Measurements from ENCODE around the gene NGB.

NGB gene

GRCh38 chr14:77306416-77306815 lies 35.4 kb upstream of the NGB start:
- no peak for TF ChIP-seq GATA2 (IDR thresholded peaks at IDR 0.05; ENCODE audit: low read depth, low read length)
- no peak for TF ChIP-seq GATA3 (IDR thresholded peaks at IDR 0.05; ENCODE audit: low read depth, low read length)

GRCh38 chr14:77305696-77306095 lies 34.7 kb upstream of the NGB start:
- TF ChIP-seq GATA2 (IDR thresholded peaks at IDR 0.05; ENCODE audit: low read depth, low read length) (no peak), GATA3 (IDR thresholded peaks at IDR 0.05; ENCODE audit: low read depth, low read length) (no peak)

GRCh38 chr14:77303417-77304156 lies 32.6 kb upstream of the NGB start:
- TF ChIP-seq GATA3 (IDR thresholded peaks at IDR 0.05; ENCODE audit: low read depth, low read length) (no peak), GATA2 (IDR thresholded peaks at IDR 0.05; ENCODE audit: low read depth, low read length) (no peak)

GRCh38 chr14:77302926-77303325 lies 31.9 kb upstream of the NGB start:
- TF ChIP-seq GATA3 (IDR thresholded peaks at IDR 0.05; ENCODE audit: low read depth, low read length) = no peak
- no peak for TF ChIP-seq GATA2 (IDR thresholded peaks at IDR 0.05; ENCODE audit: low read depth, low read length)

- no peak for TF ChIP-seq GATA3 (IDR thresholded peaks at IDR 0.05; ENCODE audit: low read depth, low read length)
- TF ChIP-seq GATA2 (IDR thresholded peaks at IDR 0.05; ENCODE audit: low read depth, low read length) = no peak
These were observed 30.1 kb upstream of the NGB start for GRCh38 chr14:77301103-77301502.

- TF ChIP-seq GATA3 (IDR thresholded peaks at IDR 0.05; ENCODE audit: low read depth, low read length) (no peak), GATA2 (IDR thresholded peaks at IDR 0.05; ENCODE audit: low read depth, low read length) (no peak)
These were observed 28.8 kb upstream of the NGB start for GRCh38 chr14:77299771-77300170.

GRCh38 chr14:77296906-77297305 lies 25.9 kb upstream of the NGB start:
- TF ChIP-seq GATA3 (IDR thresholded peaks at IDR 0.05; ENCODE audit: low read depth, low read length) (no peak), GATA2 (IDR thresholded peaks at IDR 0.05; ENCODE audit: low read depth, low read length) (no peak)

GRCh38 chr14:77296155-77296554 lies 25.1 kb upstream of the NGB start:
- TF ChIP-seq GATA3 (IDR thresholded peaks at IDR 0.05; ENCODE audit: low read depth, low read length) (no peak), GATA2 (IDR thresholded peaks at IDR 0.05; ENCODE audit: low read depth, low read length) (no peak)

GRCh38 chr14:77290705-77291104 lies 19.7 kb upstream of the NGB start:
- TF ChIP-seq GATA2 (IDR thresholded peaks at IDR 0.05; ENCODE audit: low read depth, low read length) = no peak
- no peak for TF ChIP-seq GATA3 (IDR thresholded peaks at IDR 0.05; ENCODE audit: low read depth, low read length)

- TF ChIP-seq GATA3 (IDR thresholded peaks at IDR 0.05; ENCODE audit: low read depth, low read length) (no peak), GATA2 (IDR thresholded peaks at IDR 0.05; ENCODE audit: low read depth, low read length) (no peak)
These were observed 15.6 kb upstream of the NGB start for GRCh38 chr14:77286576-77286975.

- no peak for TF ChIP-seq GATA3 (IDR thresholded peaks at IDR 0.05; ENCODE audit: low read depth, low read length)
- TF ChIP-seq GATA2 (IDR thresholded peaks at IDR 0.05; ENCODE audit: low read depth, low read length) = no peak
These were observed 13.5 kb upstream of the NGB start for GRCh38 chr14:77284466-77284865.

GRCh38 chr14:77284066-77284465 lies 13.1 kb upstream of the NGB start:
- TF ChIP-seq GATA3 (IDR thresholded peaks at IDR 0.05; ENCODE audit: low read depth, low read length) = no peak
- no peak for TF ChIP-seq GATA2 (IDR thresholded peaks at IDR 0.05; ENCODE audit: low read depth, low read length)

- TF ChIP-seq GATA3 (IDR thresholded peaks at IDR 0.05; ENCODE audit: low read depth, low read length) (no peak), GATA2 (IDR thresholded peaks at IDR 0.05; ENCODE audit: low read depth, low read length) (no peak)
These were observed 10.9 kb upstream of the NGB start for GRCh38 chr14:77281852-77282410.

- no peak for TF ChIP-seq GATA2 (IDR thresholded peaks at IDR 0.05; ENCODE audit: low read depth, low read length)
- TF ChIP-seq GATA3 (IDR thresholded peaks at IDR 0.05; ENCODE audit: low read depth, low read length) = no peak
These were observed 8.7 kb upstream of the NGB start for GRCh38 chr14:77279719-77280118.

- no peak for TF ChIP-seq GATA3 (IDR thresholded peaks at IDR 0.05; ENCODE audit: low read depth, low read length)
- no peak for TF ChIP-seq GATA2 (IDR thresholded peaks at IDR 0.05; ENCODE audit: low read depth, low read length)
These were observed 7.6 kb upstream of the NGB start for GRCh38 chr14:77278461-77279230.
